Peyer's patch (tissue), 4 donors: Measurements from ENCODE around the gene ZFP91.

ENCODE experiments used
- POLR2A ChIP-seq, 2 donors: fragments of 450-650 bp; IDR thresholded peaks; one replicate each; pipeline ENCODE4 v1.5.1; 2017; ENCODE audit warnings: antibody characterized with exemption in 2 of 2, mild to moderate bottlenecking in 2 of 2, moderate library complexity in 2 of 2
- TF ChIP-seq, protein P1 (sequence below), 6 experiments: fragments of 450-650 bp in 4 of 6; fragments of 200-600 bp in 2 of 6; sonication (generic) in 1 of 6; IDR thresholded peaks; one replicate each; pipeline ENCODE4 v1.5.1; 2017 to 2019; ENCODE audit warnings: antibody characterized with exemption in 6 of 6, mild to moderate bottlenecking in 3 of 6, moderate library complexity in 1 of 6

DNA sequence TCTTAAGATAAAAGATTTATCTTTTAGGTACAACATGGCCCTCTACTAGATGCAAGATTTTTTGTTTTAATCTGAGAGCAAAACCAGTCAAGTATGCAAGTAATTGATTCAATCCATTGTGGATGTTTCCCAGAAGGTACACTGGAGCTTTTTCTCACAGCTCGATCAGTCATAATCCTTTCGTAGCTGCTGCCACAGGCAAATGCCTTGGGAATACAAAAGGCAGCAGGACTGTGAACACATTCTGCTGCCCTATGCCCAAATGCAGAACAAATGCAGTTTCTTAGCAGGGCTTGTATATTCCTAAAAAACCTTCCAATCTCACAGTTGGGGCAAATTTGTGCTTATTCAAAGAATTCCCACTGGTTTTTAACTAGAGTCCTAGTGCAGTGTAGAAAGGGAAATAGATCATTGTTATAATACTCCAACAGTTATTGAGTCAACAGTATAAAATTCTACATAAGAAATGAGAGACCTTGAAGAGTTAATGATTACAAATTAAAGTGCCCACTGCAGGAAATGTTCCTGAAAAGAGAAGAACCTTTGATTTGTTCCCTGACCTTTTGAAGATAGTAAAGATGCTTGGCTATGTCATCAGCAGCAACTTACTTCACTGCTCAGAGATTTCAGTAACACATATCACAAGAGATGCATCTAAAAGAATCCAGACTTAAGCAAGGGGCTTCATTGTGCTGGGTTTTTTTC is 17.3 kb upstream of the ZFP91 start:
- TF ChIP-seq, protein P1, sequence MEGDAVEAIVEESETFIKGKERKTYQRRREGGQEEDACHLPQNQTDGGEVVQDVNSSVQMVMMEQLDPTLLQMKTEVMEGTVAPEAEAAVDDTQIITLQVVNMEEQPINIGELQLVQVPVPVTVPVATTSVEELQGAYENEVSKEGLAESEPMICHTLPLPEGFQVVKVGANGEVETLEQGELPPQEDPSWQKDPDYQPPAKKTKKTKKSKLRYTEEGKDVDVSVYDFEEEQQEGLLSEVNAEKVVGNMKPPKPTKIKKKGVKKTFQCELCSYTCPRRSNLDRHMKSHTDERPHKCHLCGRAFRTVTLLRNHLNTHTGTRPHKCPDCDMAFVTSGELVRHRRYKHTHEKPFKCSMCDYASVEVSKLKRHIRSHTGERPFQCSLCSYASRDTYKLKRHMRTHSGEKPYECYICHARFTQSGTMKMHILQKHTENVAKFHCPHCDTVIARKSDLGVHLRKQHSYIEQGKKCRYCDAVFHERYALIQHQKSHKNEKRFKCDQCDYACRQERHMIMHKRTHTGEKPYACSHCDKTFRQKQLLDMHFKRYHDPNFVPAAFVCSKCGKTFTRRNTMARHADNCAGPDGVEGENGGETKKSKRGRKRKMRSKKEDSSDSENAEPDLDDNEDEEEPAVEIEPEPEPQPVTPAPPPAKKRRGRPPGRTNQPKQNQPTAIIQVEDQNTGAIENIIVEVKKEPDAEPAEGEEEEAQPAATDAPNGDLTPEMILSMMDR (IDR thresholded peaks at IDR 0.05): no peak
- TF ChIP-seq POLR2A (IDR thresholded peaks at IDR 0.05): peak in 1 of 2 donors; percentile 26
